ENCODE measurements around the gene MRPL14.

The MRPL14 gene

GRCh38 chr6:44127186-44128019 is at the start of gene MRPL14, which contains the start of gene TMEM63B:
Gene MRPL14, minus strand, starts transcription at chr6:44127452. Its CDS starts 10,841 bp downstream, at chr6:44116611.
Gene TMEM63B, plus strand, starts transcription at chr6:44127554. Its CDS starts 7,031 bp downstream, at chr6:44134585.
- FAIRE-seq (peak; percentile 4), DNase-seq (ENCODE audit: insufficient read length, low spot score) (peak; percentile 98)

- FAIRE-seq (no peak), DNase-seq (ENCODE audit: insufficient read length, low spot score) (no peak)
Measured at GRCh38 chr6:44176130-44176761, 49.0 kb upstream of the MRPL14 start.

- DNase-seq (ENCODE audit: insufficient read length, low spot score) (peak; percentile 94), FAIRE-seq (peak; percentile 13)
Measured at GRCh38 chr6:44172731-44173500, 45.7 kb upstream of the MRPL14 start.

- FAIRE-seq (no peak), DNase-seq (ENCODE audit: insufficient read length, low spot score) (no peak)
Measured at GRCh38 chr6:44171899-44172546, 44.8 kb upstream of the MRPL14 start.

GRCh38 chr6:44169886-44170570 is 42.8 kb upstream of the MRPL14 start:
- no peak for FAIRE-seq
- DNase-seq (ENCODE audit: insufficient read length, low spot score) = no peak

GRCh38 chr6:44169154-44169553 is 41.9 kb upstream of the MRPL14 start:
- DNase-seq (ENCODE audit: insufficient read length, low spot score) (no peak), FAIRE-seq (no peak)

- FAIRE-seq (no peak), DNase-seq (ENCODE audit: insufficient read length, low spot score) (no peak)
Measured at GRCh38 chr6:44167567-44167966, 40.3 kb upstream of the MRPL14 start.

- no peak for FAIRE-seq
Measured at GRCh38 chr6:44166591-44167184, 39.4 kb upstream of the MRPL14 start.

GRCh38 chr6:44166116-44166515 is 38.9 kb upstream of the MRPL14 start:
- FAIRE-seq (no peak), DNase-seq (ENCODE audit: insufficient read length, low spot score) (no peak)

More at GRCh38 chr6:44166591-44167184, 39.4 kb upstream of the MRPL14 start:
- no peak for DNase-seq (ENCODE audit: insufficient read length, low spot score)

- DNase-seq (ENCODE audit: insufficient read length, low spot score) = no peak
- FAIRE-seq = no peak
Measured at GRCh38 chr6:44162876-44163625, 35.8 kb upstream of the MRPL14 start.

- DNase-seq (ENCODE audit: insufficient read length, low spot score) = no peak
- no peak for FAIRE-seq
Measured at GRCh38 chr6:44161997-44162338, 34.7 kb upstream of the MRPL14 start.

GRCh38 chr6:44158770-44159228 is 31.5 kb upstream of the MRPL14 start, which contains the start of gene CAPN11:
Gene CAPN11, plus strand, starts transcription at chr6:44158820. Its CDS starts 29 bp downstream, at chr6:44158849.
- no peak for DNase-seq (ENCODE audit: insufficient read length, low spot score)
- no peak for FAIRE-seq

- no peak for DNase-seq (ENCODE audit: insufficient read length, low spot score)
- FAIRE-seq = no peak
Measured at GRCh38 chr6:44157152-44157521, 29.9 kb upstream of the MRPL14 start.

GRCh38 chr6:44156494-44157151 is 29.4 kb upstream of the MRPL14 start:
- FAIRE-seq (no peak), DNase-seq (ENCODE audit: insufficient read length, low spot score) (no peak)

- FAIRE-seq (no peak), DNase-seq (ENCODE audit: insufficient read length, low spot score) (no peak)
Measured at GRCh38 chr6:44154067-44154466, 26.8 kb upstream of the MRPL14 start.

GRCh38 chr6:44152533-44152932 is 25.3 kb upstream of the MRPL14 start:
- peak; percentile 68 for FAIRE-seq

GRCh38 chr6:44152109-44152461 is 24.8 kb upstream of the MRPL14 start:
- FAIRE-seq (no peak), DNase-seq (ENCODE audit: insufficient read length, low spot score) (no peak)

More at GRCh38 chr6:44152533-44152932, 25.3 kb upstream of the MRPL14 start:
- DNase-seq (ENCODE audit: insufficient read length, low spot score) = no peak

GRCh38 chr6:44151348-44152108 is 24.3 kb upstream of the MRPL14 start:
- FAIRE-seq (peak; percentile 88), DNase-seq (ENCODE audit: insufficient read length, low spot score) (peak; percentile 71)
